Activated CD8-positive, alpha-beta memory T cell treated with anti-CD3 and anti-CD28 coated beads for 36 hours (primary cell): ENCODE measurements around the gene TP53BP1. TPM values are rescaled to one million over a fixed set of nuclear protein-coding genes. Genes with fewer than 3 reads are reported as not detected.

ENCODE experiments used
- CTCF ChIA-PET: fragments of 350-600 bp; sonication (Branson Sonifier 250); formaldehyde crosslinking; loops from one replicate; lab custom pipeline; 2021; ENCODE audit warnings: antibody characterized with exemption; lab: Charles Lee
- POLR2A ChIA-PET: fragments of 350-600 bp; sonication (Branson Sonifier 250); formaldehyde crosslinking; loops from one replicate; lab custom pipeline; 2021; ENCODE audit warnings: antibody characterized with exemption; lab: Charles Lee
- total RNA-seq, 2 experiments: library from RNA; stranded (reverse); gene quantifications; one replicate each; pipeline ENCODE4 v1.2.3, GENCODE V29; 2021

The TP53BP1 gene
- total RNA-seq, 2 experiments from 2014 or later = 29.1 to 29.4 TPM

- POLR2A ChIA-PET = no interaction called here
- CTCF ChIA-PET = interaction anchor here (1.0 kb wide), 1 partner anchor 16 kb away, joined by 4 read pairs; no protein-coding TSS in a partner anchor
These were observed 102.2 kb downstream of the TP53BP1 start for GRCh38 chr15:43390723-43391122.

DNA sequence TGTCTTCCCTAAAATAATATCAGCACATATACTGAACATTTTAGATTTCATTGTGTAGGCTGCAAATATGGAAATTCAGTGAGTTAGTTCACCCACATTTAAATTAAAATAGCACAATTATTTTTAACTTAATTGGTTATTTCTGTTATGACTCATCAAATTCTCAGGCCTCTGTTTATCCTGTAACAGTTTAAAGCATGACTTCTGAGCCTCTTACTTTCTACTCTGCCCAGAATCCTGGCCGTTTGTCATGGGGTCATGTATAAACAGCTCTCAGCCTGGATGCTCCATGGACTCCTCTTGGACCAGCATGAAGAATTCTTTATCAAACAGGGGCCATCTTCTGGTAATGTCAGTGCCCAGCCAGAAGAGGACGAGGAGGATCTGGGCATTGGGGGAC lies 109.9 kb downstream of the TP53BP1 start:
- CTCF ChIA-PET = no interaction called here
- POLR2A ChIA-PET = interaction anchor here (0.6 kb wide), 1 partner anchor 128 kb away, joined by 3 read pairs; no protein-coding TSS in a partner anchor

DNA sequence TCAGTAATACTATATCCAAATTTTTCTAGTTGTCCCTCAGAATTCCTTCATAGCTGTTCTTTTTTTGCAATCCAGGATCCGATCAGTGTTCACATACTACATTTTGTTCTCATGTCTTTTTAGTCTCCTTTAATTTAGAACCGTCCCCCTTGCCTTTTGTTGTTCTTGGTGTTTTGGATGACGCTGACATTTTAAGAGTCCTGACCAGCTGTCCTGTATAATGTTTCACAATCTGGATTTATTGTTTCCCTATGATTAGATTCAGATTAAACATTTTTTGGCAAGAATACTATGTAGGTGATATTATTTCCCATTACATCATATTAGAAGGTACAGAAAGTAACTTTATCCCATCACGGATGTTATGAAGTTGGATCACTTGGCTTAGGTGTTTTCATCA lies 110.6 kb downstream of the TP53BP1 start:
- ChIA-PET POLR2A (no interaction called here), CTCF (no interaction called here)

GRCh38 chr15:43378601-43379000 lies 114.4 kb downstream of the TP53BP1 start:
- ChIA-PET CTCF (no interaction called here), POLR2A (no interaction called here)

DNA sequence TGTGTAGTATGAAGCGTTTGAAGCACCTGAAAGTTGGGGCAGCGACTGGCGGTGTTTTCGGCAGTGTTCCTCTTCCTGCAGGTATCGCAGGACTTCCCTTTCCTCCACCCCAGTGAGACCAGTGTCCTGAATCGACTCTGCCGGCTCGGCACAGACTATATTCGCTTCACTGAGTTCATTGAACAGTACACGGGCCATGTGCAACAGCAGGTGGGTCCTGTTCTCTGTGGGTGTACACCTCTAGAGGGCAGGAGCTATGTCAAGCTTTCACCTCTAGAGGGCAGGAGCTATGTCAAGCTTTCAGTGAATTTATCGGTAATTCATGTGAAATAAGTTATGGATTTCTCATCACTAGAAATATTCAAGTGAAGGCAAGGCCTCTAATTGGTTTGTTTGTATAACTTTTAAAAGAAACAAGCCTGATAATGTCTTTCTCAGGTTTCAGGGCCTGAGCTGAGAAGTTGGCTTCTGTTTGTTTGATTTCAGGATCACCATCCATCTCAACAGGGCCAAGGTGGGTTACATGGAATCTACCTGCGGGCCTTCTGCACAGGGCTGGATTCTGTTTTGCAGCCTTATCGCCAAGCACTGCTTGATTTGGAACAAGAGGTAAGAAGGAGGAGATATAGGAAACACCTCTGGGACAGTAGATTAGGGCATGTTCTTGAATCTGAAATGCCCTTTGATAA lies 116.8 kb downstream of the TP53BP1 start:
- POLR2A ChIA-PET = no interaction called here
- CTCF ChIA-PET = interaction anchor here (0.6 to 1.2 kb wide), 6 partner anchors 8 to 202 kb away, joined by 3 to 4 read pairs (median 3); no protein-coding TSS in a partner anchor

GRCh38 chr15:43370975-43371974 lies 121.7 kb downstream of the TP53BP1 start, which contains the start of the genes TUBGCP4 and ZSCAN29:
Gene TUBGCP4, plus strand, starts transcription at chr15:43371101. Its CDS starts 254 bp downstream, at chr15:43371355.
Gene ZSCAN29, minus strand, starts transcription at chr15:43371043. Its CDS starts 1,130 bp downstream, at chr15:43369913.
- ChIA-PET CTCF (interaction anchor here (0.6 to 1.3 kb wide), 4 partner anchors 10 to 350 kb away, joined by 3 to 5 read pairs (median 3); no protein-coding TSS in a partner anchor), POLR2A (interaction anchor here (0.6 to 1.3 kb wide), 4 partner anchors 10 to 240 kb away, joined by 3 to 8 read pairs (median 3); no protein-coding TSS in a partner anchor)

- ChIA-PET CTCF (interaction anchor here (0.6 to 1.3 kb wide), 4 partner anchors 11 to 351 kb away, joined by 3 to 4 read pairs (median 3); no protein-coding TSS in a partner anchor), POLR2A (interaction anchor here (0.5 to 1.3 kb wide), 5 partner anchors 9 to 239 kb away, joined by 3 to 8 read pairs (median 3); no protein-coding TSS in a partner anchor)
These were observed 122.5 kb downstream of the TP53BP1 start for GRCh38 chr15:43370310-43370974.

DNA sequence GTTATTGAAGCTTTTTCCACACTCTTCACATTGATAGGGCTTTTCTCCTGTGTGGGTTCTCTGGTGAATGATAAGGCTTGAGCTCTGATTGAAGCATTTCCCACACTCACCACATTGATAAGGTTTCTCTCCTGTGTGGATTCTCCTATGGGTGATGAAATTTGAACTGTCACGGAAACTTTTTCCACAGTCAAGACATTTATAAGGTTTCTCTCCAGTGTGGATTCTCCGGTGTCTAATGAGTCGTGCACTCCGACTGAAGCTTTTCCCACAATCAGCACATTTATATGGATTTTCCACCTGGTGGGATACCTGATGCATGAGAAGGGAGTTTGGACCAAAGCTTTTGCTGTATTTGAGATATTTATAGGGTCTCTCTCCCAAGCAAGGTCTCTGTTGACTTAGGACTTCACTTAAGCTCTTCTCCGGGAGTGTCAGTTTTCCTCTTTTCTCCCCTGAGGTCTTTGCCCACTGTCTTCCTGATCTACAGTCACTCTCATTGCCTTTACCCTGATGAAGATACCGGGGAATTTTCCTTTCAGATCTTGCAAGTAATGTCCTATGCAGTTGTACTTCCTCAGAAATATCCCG lies 131.5 kb downstream of the TP53BP1 start:
- ChIA-PET POLR2A (interaction anchor here (1.7 kb wide), 1 partner anchor 9 kb away, joined by 8 read pairs; the partner anchor contains the start of genes TUBGCP4 and ZSCAN29), CTCF (no interaction called here)

DNA sequence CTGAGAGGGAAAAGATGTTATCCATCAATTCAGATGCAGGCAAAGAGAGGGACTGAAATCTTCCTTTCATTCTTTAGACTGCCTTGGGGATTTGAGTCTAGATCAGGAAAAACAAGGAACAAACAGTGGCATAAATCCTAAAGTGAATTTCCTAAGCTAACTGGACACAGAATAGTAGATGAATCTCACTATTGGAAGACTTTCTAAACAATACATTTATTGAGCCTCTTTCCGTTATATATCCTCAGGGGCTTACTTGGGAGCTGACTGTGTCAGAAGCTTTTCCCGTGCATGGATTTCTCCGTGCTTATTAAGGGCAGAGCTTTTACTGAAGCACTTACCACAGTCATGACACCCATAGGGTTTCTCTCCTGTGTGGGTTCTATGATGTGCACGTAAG lies 132.1 kb downstream of the TP53BP1 start:
- POLR2A ChIA-PET = interaction anchor here (1.7 kb wide), 1 partner anchor 10 kb away, joined by 8 read pairs; the partner anchor contains the start of genes TUBGCP4 and ZSCAN29
- CTCF ChIA-PET = no interaction called here

Other genes with a start within 250 kb of the TP53BP1 start
- not detected for gene TGM5, start 226.2 kb downstream of the TP53BP1 start, total RNA-seq
- gene TGM7, start 190.9 kb downstream of the TP53BP1 start, total RNA-seq = not detected
- gene LCMT2, start 162.6 kb downstream of the TP53BP1 start, total RNA-seq = 10 to 100 TPM; 13.2 to 13.3 TPM
- gene ZSCAN29, start 122.1 kb downstream of the TP53BP1 start, total RNA-seq = 10 to 100 TPM; 24.7 to 25.6 TPM
- gene TUBGCP4, start 122.1 kb downstream of the TP53BP1 start, total RNA-seq = 10 to 100 TPM; 42.8 to 45.3 TPM
- under 1 TPM; 0.76 to 0.82 TPM for gene MAP1A, start 24.5 kb upstream of the TP53BP1 start, total RNA-seq
- gene PPIP5K1, start 97.1 kb upstream of the TP53BP1 start, total RNA-seq = 10 to 100 TPM; 25.7 to 30.6 TPM
- under 1 TPM; 0.25 to 0.27 TPM for gene CKMT1B, start 100.9 kb upstream of the TP53BP1 start, total RNA-seq
- gene STRC, start 125.6 kb upstream of the TP53BP1 start, total RNA-seq = under 1 TPM; 0.17 to 0.19 TPM
- gene CATSPER2, start 155.7 kb upstream of the TP53BP1 start, total RNA-seq = 1 to 10 TPM in 1 of 2 experiments, under 1 TPM in 1; 0.51 to 1.2 TPM
- gene CKMT1A, start 200.7 kb upstream of the TP53BP1 start, total RNA-seq = not detected